DND-41 (cell line): ENCODE data around the gene PITPNM3.

Source experiments
- ATAC-seq: fragments of 200-7000 bp; cut with Tn5 transposase; 3 replicates; pipeline ENCODE4 v1.9.1; 2021; ENCODE audit warnings: low read depth; ENCODE audit not compliant: insufficient read depth
- DNase-seq: peaks from one replicate; pipeline ENCODE4 v3.0.0-alpha.2; 2020
- H2AFZ ChIP-seq: 2 replicates; pipeline ENCODE4 v1.6.0; 2012; ENCODE audit warnings: low read depth, low read length
- H3K27ac ChIP-seq: 2 replicates; pipeline ENCODE4 v1.5.1; 2012; ENCODE audit warnings: low read length, inconsistent platforms
- H3K27me3 ChIP-seq: fragments of 200-600 bp; sonication (generic); 2 replicates; pipeline ENCODE4 v1.6.0; 2012; ENCODE audit warnings: low read length, mild to moderate bottlenecking, inconsistent platforms; ENCODE audit not compliant: insufficient read depth, poor library complexity
- H3K36me3 ChIP-seq: 2 replicates; pipeline ENCODE4 v1.5.1; 2012; ENCODE audit warnings: low read length, inconsistent platforms; ENCODE audit not compliant: insufficient read depth
- H3K4me1 ChIP-seq: 2 replicates; pipeline ENCODE4 v1.5.1; 2012; ENCODE audit warnings: mild to moderate bottlenecking, low read length; ENCODE audit not compliant: insufficient read depth
- H3K4me2 ChIP-seq: 2 replicates; pipeline ENCODE4 v1.6.0; 2012; ENCODE audit warnings: mild to moderate bottlenecking, moderate library complexity, low read length, inconsistent platforms; ENCODE audit not compliant: insufficient read depth
- H3K4me3 ChIP-seq, 2 experiments: fragments of 200-600 bp in 1 of 2; shearing (Covaris generic) in 1 of 2; 2 replicates each; pipeline ENCODE4 v1.5.1; 2012 to 2016; ENCODE audit warnings: inconsistent platforms in 2 of 2, low read length in 2 of 2, mild to moderate bottlenecking in 2 of 2, low read depth in 1 of 2, moderate library complexity in 1 of 2
- H3K79me2 ChIP-seq: 2 replicates; pipeline ENCODE4 v1.6.0; 2012; ENCODE audit warnings: low read length, inconsistent platforms; ENCODE audit not compliant: insufficient read depth
- H3K9ac ChIP-seq: 2 replicates; pipeline ENCODE4 v1.6.0; 2012; ENCODE audit warnings: low read depth, mild to moderate bottlenecking, inconsistent platforms, low read length, moderate library complexity
- H3K9me3 ChIP-seq: 2 replicates; pipeline ENCODE4 v1.5.1; 2012; ENCODE audit warnings: low read length, moderate library complexity, mild to moderate bottlenecking, inconsistent platforms; ENCODE audit not compliant: insufficient read depth, severe bottlenecking
- H4K20me1 ChIP-seq: 2 replicates; pipeline ENCODE4 v1.6.0; 2012; ENCODE audit warnings: low read length; ENCODE audit not compliant: insufficient read depth
- EZH2 ChIP-seq: IDR thresholded peaks from 3 replicates; pipeline ENCODE4 v1.6.1; 2012; ENCODE audit warnings: borderline replicate concordance, low read depth, mild to moderate bottlenecking, moderate library complexity, low read length, inconsistent platforms; ENCODE audit not compliant: severe bottlenecking
- TF ChIP-seq, protein P1 (sequence below): IDR thresholded peaks from 2 replicates; pipeline ENCODE4 v1.5.1; 2012; ENCODE audit warnings: borderline replicate concordance, low read length, moderate library complexity, mild to moderate bottlenecking; ENCODE audit not compliant: poor library complexity, severe bottlenecking; ENCODE audit errors: extremely low read depth

Gene PITPNM3

GRCh38 chr17:6526362-6527152 lies 29.8 kb downstream of the PITPNM3 start:
- no peak for ATAC-seq
- H3K79me2 ChIP-seq: no peaks in the 10 kb centered on the region
- no peak overlapping the region for H3K4me3 ChIP-seq

DNA sequence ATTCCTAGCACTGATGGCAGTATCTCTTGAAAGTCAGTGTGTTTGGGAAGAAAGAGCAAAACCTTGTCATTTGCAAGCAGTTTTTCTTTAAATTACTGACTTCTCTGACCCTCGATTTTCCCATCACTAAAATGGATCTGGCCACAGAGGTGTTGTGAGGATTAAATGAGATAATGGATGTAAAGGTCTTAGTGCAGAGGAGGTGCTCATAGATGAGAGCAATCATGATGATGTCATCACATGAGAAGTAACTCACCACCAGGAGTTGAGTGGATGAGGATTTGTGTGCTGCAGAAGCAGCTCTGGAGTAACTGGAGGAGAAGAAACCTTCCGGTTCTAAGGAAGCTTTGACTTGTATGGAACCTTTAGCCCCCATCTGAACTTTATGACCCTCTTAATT lies 30.6 kb downstream of the PITPNM3 start:
- no peaks in the 10 kb centered on the region for H3K4me1 ChIP-seq
- no peaks in the 10 kb centered on the region for H4K20me1 ChIP-seq
- H3K79me2 ChIP-seq: no peaks in the 10 kb centered on the region
- no peaks in the 10 kb centered on the region for H3K27me3 ChIP-seq
- no peak overlapping the region for H3K4me3 ChIP-seq
- H3K9me3 ChIP-seq: no peaks in the 10 kb centered on the region
- H3K4me2 ChIP-seq: no peak overlapping the region
- no peak overlapping the region for H3K9ac ChIP-seq
- no peaks in the 10 kb centered on the region for H3K36me3 ChIP-seq
- ATAC-seq (no peak), DNase-seq (no peak)
- TF ChIP-seq EZH2: no peak
- TF ChIP-seq, protein P1, sequence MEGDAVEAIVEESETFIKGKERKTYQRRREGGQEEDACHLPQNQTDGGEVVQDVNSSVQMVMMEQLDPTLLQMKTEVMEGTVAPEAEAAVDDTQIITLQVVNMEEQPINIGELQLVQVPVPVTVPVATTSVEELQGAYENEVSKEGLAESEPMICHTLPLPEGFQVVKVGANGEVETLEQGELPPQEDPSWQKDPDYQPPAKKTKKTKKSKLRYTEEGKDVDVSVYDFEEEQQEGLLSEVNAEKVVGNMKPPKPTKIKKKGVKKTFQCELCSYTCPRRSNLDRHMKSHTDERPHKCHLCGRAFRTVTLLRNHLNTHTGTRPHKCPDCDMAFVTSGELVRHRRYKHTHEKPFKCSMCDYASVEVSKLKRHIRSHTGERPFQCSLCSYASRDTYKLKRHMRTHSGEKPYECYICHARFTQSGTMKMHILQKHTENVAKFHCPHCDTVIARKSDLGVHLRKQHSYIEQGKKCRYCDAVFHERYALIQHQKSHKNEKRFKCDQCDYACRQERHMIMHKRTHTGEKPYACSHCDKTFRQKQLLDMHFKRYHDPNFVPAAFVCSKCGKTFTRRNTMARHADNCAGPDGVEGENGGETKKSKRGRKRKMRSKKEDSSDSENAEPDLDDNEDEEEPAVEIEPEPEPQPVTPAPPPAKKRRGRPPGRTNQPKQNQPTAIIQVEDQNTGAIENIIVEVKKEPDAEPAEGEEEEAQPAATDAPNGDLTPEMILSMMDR: no peak
- H3K27ac ChIP-seq: no peak overlapping the region
- no peak overlapping the region for H2AFZ ChIP-seq

More at GRCh38 chr17:6526362-6527152, 29.8 kb downstream of the PITPNM3 start:
- Histone ChIP-seq H3K9me3 (no peaks in the 10 kb centered on the region), H3K27ac (no peak overlapping the region), H3K9ac (no peak overlapping the region), H2AFZ (no peak overlapping the region), H3K4me2 (no peak overlapping the region), H4K20me1 (no peaks in the 10 kb centered on the region), H3K27me3 (no peaks in the 10 kb centered on the region), H3K4me1 (no peaks in the 10 kb centered on the region), H3K36me3 (no peaks in the 10 kb centered on the region)
- no peak for TF ChIP-seq EZH2
- TF ChIP-seq, protein P1: no peak
- DNase-seq: no peak

DNA sequence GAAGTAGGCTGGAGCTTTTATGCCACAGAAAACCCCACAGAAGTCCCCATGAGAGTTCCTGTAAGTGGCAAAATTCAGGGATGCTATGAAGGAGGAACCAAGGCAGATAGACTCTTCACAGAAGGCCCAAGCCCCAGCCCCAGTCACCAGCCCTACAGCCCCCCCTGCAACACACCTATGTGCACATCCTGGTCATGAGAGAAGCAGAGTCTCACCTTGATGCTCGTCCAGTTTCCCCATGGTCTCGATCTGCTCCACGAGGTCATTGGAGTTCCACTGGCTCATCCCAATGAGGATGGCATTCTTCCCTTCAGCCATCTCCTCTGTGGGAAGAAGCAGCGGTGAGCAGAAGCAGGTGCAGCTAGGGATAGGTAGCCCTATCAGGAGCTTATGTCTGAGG lies 31.2 kb downstream of the PITPNM3 start:
- no peak for DNase-seq
- Histone ChIP-seq H3K79me2 (no peaks in the 10 kb centered on the region), H3K9me3 (no peaks in the 10 kb centered on the region), H3K4me3 (no peak overlapping the region), H3K4me1 (no peaks in the 10 kb centered on the region), H3K9ac (no peak overlapping the region), H4K20me1 (no peaks in the 10 kb centered on the region), H3K27ac (no peak overlapping the region), H3K4me2 (no peak overlapping the region), H3K36me3 (no peaks in the 10 kb centered on the region), H2AFZ (no peak overlapping the region), H3K27me3 (no peaks in the 10 kb centered on the region)
- ATAC-seq: no peak
- TF ChIP-seq, protein P1: no peak
- TF ChIP-seq EZH2: no peak

- Histone ChIP-seq H3K36me3 (no peaks in the 10 kb centered on the region), H3K9me3 (no peaks in the 10 kb centered on the region), H3K27ac (no peak overlapping the region), H3K4me2 (no peak overlapping the region), H3K9ac (no peak overlapping the region), H4K20me1 (no peaks in the 10 kb centered on the region), H3K4me1 (no peaks in the 10 kb centered on the region), H3K4me3 (no peak overlapping the region), H2AFZ (no peak overlapping the region), H3K79me2 (no peaks in the 10 kb centered on the region), H3K27me3 (no peaks in the 10 kb centered on the region)
- no peak for ATAC-seq
- TF ChIP-seq EZH2: no peak
- TF ChIP-seq, protein P1: no peak
- no peak for DNase-seq
Observed at GRCh38 chr17:6524520-6524919, 31.8 kb downstream of the PITPNM3 start.
